ENCODE data around the gene TRAF3IP3.

The TRAF3IP3 gene

DNA sequence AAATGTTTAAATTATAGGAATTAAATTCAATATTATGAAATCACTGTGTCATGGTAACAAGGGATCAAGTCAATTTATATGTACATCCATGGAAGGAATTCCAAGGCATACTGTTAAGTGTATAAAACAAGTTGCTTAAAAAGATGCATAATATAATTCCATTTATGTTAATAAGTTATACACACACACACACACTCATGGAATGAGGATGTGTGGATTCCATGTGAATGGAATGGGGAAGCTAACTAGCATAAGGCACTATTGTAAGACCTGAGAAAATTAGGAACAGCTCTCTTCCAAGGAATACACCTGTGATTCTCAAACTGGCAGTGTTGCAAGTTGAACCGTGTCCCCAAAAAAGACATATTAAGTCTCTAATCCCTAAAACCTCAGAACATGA is 17.6 kb upstream of the TRAF3IP3 start:
- DNase-seq: no peak

DNA sequence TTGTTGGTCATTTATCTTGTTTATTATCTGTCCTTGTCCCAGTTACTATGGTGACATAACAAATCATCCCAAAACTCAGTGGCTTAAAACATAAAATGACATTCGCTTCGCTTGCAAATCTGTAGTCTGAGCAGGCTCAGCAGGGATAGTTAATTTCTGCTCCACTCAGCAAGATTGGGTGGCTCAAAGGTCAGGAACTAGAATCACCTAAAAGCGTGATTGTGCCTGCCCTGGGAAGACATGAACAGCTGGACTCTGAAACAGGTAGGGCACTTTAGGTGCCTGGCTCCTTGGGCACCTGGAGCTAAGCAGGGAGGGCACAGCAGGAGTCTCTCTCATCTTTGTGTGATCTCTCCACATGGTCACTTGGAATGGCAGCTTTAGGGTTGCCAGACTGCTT is 14.7 kb upstream of the TRAF3IP3 start:
- no peak for DNase-seq

DNA sequence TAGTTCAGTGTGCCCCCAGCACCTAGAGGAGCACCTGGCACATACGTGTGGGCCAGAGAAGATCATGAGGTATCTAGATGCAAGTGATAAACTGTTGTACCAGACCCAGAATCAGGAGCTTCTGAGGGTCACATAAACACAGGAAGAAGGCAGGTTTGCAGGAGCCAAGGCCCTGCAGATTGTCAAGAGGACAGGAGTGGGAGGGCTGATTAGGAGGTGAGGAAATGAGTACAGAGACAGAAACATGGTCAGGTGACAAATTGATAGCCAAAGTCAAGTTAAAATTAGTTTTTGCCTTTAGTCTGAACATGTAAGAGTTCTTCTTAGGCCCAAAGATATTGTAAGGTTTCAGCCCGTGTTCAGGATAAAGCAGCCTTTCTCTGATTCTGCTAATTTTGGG is 14.0 kb upstream of the TRAF3IP3 start:
- no peak for DNase-seq

DNA sequence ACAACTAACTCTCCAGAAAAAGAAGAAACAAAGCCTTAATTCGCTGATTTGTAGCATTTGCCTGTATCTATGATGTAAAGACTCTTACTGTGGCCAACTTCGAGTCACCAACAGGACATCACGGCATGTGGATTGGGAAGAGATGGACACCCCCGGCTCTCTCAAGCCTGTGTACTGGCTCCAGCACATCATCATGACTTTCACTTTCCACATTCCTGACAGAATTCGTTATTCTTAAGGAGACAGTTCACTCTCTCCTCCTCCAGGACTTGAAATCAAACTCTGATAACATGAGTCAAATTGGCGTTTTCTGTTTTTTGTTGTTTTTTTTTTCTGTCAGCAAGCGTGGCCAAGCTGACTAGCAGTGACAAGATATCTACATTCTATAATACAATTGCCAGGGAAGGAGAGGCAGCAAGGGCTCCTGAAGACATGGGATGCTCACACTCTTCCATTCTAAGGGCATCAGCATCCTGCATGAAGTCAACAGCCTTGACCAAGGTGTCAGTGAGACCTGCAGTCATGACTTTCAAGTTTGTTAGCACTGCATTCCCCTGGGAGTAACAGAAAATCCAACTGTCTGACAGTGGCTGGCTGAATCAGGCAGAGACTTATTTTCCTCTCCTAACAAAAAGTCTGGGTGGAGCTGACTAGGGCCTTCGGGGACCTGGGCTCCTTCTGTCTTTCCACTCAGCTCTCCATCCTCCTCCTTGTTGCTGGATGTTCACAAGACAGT is 13.3 kb upstream of the TRAF3IP3 start:
- DNase-seq: no peak

DNA sequence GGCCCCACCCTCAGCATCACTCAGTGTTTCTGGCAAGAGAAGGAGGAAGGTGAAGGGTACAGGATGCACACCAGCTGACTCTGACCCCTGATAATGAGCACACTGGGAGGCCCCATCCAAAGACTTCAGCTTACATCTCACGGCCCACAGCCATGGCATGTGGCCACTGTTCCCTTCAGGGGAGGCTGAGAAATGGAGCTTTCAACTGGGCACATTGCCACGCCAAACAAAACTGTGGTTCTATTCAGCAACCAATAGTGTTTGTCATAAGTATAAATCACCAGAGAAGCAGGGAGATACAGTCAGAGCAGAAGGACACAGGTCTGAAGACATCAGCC is 12.7 kb upstream of the TRAF3IP3 start:
- peak in 1 of 2 experiments; percentile 49 for DNase-seq

DNA sequence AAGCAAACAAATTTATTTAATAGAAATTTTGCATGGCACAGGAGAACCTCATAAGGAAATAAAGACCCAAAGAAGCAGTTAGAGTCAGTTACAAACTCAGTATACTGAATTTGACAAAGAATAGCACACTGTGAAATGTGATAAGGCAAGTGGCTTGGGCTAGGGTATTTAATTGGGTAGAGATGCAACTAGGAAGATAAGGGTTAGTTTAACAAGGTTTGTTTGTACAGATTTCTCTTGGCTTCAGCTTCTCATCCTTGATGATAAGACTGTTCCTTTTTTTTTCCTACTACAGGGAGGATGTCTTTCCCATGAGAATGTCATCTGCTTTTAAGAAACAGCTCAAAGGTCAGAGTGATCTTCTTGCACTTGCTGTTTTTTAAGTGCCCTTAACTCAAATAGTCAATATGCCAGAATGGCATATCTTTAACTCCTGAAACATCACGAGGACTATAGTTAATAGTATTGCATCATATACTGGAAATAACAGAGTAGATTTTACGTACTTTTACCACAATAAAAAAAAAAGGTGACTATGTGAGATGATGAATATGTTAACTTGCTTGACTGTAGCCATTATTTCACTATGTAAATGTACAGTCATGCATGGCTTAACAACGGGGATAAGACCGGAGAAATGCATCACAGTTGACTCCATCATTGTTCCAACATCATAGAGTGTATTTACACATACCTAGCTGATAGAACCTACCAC is 9.2 kb upstream of the TRAF3IP3 start:
- no peak for DNase-seq

DNA sequence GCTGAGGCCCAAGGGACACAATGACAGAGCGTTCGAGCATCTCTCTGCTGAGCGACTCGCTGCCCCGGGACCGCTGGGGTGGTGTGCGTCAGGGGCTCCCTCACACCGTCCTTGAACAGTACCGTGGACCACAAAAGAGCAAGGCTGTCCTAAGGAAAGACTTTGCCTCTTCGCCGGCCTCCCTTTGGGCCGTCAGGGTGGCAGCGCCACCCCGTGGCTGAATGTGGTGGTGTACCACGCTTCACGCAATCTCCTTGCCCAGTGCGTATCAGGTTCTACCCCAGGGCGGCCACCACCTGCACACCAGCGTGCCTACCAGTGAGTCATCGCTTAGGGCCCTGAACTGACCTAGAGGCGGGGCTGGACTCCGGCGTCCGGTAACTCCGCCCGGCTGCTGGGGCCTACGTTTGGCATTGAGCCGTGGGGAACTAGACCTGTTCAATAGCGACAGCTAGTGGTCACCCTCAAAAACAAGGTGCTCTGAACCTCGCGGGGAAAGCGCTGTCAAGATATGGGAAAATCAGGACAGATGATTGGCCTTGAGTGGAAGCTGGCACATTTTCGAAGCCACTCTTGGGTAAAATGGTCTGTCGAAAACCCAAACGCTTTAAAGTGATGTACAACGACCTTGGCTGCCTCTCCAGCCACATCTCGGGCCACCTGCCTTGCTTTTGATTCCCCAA is 8.1 kb upstream of the TRAF3IP3 start:
- DNase-seq: no peak

DNA sequence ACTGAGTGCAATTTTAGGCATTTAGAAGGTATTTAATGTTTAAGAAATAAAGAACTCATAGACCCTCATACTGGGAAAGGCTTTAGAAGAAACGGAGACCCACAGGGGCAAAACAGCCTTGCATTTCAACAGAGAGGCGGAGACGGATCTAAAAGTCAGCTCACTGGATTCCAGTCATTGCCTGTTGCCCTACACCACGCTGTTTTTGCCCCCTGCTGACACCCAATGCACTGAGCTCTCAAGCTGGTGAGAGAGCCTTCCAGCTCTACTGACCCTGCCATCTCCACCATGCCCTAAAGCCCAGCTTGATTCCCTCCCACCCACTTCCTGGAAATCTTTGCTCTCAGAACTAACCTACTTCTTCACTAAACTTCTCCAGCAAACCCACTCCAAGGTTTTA is 7.2 kb upstream of the TRAF3IP3 start:
- DNase-seq: no peak

DNA sequence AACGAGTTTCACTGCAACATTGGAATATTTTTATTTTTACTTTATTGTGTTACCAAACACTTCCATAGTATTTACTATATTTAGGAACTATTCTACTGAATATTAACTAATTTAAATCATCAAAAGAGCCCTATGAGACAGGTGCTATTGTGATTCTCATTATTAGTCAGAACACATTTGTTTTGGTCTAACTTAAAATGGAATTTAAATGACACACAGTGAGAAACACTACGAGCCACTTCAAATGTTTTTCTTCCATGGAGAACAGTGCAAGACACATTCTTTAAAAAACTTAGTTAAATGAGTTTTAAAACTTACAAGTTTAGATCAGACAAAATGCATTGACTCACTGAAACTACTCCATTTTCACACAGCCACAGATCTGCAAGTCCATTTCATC is 6.6 kb upstream of the TRAF3IP3 start:
- DNase-seq: no peak

DNA sequence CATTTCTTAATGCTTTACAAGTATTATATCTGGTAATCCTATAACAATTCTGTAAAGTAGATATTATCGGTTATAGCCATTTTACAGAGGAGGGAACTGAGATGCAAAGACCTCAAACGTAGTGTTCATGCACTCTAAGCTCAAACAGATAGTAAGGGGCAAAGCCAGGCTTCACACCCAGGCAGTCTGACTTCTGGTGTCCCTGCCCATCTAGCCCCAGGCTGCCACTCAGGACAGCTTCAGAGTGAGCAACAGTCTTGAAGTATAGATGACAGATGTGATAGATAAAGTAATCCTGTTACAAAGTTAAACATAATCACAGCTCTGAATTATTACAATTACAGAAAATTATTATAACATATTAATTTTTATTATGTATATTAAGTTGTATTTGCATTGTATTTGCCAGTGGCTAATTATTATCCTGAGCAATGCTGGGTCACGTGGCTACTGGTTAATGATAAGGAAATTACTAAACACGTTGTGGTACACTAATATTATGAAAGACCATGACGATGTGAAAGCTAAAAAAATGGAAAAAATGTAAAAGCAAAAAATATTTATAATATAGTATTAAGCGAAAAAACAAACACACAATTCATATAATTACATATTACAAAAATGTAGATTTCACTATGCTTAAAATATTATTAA is 6.1 kb upstream of the TRAF3IP3 start:
- DNase-seq: no peak

DNA sequence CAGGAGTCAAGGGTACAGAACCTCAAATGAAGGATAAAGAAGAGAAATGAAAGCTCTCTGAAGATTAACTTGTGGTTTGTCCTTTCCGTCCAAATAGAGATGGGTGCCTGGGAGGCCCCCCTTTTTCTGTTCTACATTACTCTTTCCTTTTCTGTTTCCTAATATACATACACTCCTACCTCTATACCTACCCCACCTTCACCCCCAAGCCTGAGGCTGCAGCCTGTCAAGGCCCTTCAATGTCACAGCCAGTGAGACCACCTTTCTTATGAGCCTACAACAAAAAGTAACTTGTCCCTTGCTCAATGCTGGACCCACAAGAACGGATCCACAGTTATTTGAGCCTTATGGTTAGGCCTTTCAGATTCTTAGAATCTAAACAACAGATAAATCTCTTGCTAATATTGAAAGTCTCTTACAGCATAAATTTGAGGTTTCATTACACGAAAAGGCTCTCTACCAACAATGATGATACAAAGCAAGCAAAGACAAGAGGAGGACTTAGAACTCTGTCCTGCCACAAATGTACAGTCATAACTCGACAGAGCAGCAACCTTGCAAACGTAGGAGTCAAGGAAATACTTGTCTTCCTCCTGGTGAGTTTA is 4.1 kb upstream of the TRAF3IP3 start:
- no peak for DNase-seq

DNA sequence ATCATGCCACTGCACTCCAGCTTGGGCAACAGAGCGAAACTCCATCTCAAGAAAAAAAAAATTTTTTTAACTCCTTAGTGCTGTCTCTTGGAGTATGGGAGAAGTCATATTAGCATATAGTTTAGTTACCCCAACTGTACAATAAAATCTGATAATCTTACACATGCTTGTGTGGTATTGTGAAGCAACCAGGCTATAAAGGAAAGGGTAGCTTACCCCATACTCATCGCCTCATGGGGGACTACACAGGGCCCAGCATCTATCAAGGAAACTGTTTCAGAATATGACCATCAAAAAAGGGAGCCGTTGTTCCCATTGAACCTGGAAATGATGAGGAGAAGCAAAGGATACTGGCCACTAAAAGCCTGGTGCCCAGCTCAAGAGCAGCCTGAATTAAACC is 3.0 kb upstream of the TRAF3IP3 start:
- no peak for DNase-seq

DNA sequence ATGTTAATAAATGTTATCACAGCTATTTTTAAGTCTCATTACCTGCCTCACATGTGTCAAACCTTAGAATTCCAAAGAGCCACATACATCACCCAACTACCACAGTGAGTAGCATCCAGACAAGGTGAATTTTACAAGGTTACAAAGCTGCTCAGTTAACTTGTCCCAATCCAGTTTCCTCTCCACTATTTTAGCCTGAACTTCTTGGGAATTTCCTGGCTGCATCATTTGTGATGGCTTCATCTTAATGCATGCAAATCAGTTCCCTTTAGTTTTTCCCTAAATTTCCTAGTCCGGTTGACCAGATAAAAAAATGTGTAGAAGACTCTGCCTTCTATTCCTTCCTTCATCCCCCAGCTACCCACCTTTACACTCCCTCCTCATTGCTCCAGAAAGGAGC is 597 bp upstream of the TRAF3IP3 start:
- no peak for DNase-seq

DNA sequence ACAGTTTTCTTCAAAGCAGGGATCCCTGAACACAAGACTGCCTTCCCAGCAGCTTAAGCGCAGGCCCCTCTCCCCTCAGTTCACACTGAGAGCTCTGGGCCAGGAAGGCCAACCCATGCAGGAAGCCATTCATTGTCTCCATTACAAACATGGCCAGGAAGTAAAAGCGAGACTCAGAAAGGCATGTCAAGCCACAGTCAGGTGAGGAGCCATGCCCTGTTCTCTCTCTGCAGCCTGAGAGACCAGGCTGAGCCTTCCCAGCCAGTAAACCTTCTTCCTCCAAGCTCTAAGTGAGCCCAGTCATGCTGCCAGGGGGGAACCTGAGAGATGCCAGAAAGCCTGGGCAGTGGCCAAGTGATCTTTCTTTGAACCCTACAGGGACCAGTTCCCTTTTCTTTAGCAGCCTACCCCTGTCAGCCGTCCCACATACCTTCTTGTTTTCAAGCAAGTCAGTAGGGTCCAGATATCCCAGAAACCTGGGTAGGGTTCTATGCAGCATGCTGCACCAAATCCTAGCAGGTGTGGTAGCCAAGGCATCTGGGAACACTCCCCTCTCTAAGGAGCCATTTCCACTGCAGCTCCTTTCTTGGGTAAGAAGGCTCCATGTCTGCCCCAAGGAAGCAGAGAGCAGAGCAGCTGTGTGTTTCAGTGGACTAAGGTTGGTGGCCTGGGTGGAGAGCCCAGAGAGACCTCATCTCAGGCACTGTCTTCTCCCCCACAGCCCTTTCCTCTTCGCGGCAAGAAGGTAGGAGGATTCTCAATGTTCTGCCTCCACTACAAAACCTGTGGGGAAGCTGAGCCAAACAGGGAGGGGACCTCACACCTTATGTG is 977 bp downstream of the TRAF3IP3 start:
- DNase-seq: no peak

DNA sequence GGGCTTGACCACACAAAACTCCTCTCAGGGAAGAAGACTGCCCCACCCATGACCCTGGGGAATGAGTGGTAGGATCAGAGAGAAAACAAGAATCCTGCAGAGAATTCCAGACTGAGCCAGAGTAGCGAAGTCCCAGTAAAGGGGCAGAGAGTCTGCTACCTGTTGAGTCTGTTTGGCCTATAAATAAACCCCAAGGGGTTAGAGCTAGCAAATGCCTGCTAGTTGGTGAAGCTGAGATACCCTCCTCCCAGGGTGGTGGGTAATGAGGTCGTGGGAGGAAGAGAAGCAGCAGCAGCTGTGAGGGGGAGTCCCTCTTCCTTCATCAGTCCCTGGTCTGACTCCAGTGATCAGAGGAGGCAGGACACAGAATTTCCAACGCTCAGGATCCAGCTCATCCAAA is 2.5 kb downstream of the TRAF3IP3 start:
- DNase-seq: no peak

DNA sequence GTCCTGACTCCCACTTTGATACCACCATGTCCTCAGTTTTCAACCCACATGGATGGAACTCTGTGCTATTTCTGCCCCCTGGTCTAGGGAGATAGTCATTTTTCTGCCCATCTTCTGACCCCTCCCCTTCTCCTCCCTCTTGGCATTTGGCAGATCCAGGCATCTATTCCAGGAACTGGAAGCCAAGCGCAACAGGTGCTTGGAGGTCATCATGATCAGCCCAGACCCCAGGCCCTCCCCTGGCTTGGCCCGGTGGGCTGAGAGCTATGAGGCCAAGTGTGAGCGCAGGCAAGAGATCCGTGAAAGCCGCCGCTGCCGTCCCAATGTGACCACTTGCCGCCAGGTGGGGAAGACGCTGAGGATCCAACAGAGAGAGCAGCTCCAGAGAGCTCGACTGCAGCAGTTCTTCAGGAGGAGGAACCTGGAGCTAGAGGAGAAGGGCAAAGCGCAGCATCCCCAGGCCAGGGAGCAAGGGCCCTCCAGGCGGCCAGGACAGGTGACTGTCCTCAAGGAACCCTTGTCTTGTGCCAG is 4.0 kb downstream of the TRAF3IP3 start:
- no peak for DNase-seq

DNA sequence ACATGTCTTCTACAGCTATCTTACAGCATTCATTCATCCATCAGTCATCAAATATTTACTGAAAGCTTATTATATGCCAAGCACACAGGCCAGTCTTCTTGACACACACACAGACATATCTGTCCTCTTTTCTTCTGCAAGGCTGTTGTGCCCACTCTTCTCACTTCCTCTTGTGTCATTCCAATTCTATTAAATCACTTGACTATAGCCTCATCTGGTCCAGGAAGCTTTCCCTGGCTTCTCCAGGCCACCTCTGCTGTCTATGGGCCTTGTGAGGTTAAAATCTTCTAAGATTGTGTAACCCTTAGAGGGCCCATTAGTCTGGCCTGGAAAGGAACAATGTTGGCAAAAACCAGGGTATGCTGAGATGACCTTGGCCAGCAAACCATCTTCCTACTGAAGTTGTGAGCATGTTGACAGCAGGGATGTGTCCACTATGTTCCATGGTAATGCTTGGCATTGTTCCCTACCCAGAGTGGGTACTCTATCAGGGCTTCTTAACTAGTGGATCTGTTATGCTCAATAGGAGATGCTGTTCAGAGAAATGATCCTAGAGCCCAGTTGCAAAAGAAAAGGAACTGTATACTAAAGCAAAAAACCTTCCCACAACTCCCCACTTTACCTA is 5.3 kb downstream of the TRAF3IP3 start:
- no peak for DNase-seq

DNA sequence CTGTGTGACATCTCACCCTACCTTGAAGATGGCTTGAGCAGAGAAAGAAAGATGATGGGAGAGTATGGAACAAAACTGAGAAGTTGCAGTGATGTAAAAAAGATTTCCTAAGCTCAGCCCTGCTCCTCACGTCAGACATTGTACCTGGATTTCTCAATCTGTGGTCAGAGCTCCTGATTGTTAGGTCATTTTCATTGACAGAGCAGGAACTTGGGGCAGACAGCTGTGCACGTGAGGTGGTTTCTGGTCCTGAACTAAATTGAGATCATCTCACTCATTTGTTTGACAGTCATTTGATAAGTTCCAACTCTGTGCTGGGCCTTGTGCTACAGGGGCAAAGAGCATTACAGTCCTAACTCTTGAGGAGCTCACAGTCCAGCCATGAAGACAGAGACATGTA is 10.2 kb downstream of the TRAF3IP3 start:
- DNase-seq: no peak

DNA sequence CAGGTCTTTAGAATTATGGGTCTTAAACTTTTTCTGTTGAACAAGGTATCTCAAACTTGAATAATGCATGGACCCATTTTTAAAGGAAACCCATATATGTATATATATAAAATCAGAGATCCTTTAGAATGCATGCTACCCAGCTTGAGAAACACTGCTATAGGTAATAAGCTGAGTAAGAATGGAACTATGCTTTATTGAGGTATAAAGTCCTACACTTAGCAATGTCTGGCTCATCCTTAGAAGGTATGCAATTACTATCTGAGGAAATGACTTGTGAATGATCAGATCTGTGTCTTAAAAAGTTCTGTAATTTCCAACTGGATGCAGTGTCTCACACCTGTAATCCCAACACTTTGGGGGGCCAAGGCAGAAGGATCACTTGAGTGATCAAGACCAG is 11.2 kb downstream of the TRAF3IP3 start:
- no peak for DNase-seq

DNA sequence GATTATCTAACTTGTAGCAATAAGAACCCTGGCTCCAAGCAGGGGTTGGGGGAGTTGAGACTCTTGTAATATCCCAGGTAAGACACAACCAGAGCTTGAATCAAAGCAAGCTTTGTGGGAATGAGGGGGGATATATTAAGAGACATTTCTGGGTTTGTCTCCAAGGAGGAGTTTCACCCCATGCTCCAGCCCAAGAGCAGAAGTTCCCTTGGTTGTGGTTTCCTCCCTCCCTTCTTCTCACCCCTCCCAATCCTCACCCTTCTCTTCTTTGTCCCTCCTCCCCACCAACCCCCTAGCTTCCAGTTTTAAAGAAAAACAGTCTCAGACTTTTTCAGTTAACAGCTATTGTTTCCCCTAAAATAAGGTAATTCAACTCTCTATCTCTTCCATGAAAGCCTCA is 11.9 kb downstream of the TRAF3IP3 start:
- no peak for DNase-seq

DNA sequence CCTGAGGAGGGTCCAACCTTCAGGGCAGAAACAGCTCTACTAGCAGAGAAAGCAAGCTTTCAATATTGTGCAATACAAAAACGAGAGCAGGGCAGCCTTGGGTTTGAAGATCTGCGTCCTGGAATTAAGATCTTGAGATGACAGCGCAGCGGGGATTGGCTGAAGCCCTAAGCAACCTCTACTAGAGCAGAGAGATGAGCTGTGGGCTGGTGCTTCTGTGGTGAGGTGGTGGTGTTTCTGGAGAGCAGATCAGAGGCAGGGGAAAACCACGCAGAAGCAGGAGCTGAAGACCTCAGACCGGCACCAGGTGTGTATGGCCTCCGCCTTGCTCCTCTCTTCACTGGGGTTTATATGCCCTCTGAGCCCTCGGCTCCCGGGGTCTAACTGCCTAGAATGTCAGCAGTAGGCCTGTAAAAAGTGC is 12.5 kb downstream of the TRAF3IP3 start:
- no peak for DNase-seq

All from NCI-H446 (cell line).